ENCODE measurements around the gene ISY1. TPM values are rescaled to one million over a fixed set of nuclear protein-coding genes. Genes with fewer than 3 reads are reported as not detected.
A peak's percentile ranks its signal among the peaks of the same experiment; 100 is the strongest.
"Not testable (repeated sequence)": the region's sequence is repeated elsewhere in the genome, so short reads cannot be mapped to it uniquely, and the experiment has no call there.

The ISY1 gene
- total RNA-seq, 1 experiment from 2014 or later: 62.3 TPM

DNA sequence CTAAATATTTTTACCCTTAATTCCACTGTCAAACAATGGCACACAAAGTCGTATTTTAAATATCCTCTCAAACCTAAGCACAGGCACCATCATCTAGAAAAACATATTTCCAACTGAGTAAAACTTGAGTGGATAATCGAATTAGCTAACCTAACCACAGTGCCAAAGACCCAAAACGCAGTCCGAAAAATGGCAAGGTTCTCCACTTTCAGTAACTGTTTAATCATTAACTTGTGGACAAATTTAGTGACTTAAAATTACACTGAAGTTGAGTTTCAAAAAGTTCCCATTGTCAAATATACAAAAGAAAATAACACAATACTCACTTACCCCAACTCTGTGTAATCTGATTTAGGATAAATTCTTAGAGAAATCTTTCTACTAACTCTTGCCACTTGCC is 12.9 kb upstream of the ISY1 start:
- Histone ChIP-seq H3K36me3 (ENCODE audit: low read depth) (peaks cover 33% of the 10 kb centered on the region), H3F3A (ENCODE audit: insufficient read depth, low read depth) (peaks cover 66% of the 10 kb centered on the region), H3K79me2 (ENCODE audit: low read depth) (peaks cover 84% of the 10 kb centered on the region), H3K4me3 (no peak overlapping the region), H3K27ac (no peak overlapping the region), H4K20me1 (ENCODE audit: insufficient read depth) (peaks cover 95% of the 10 kb centered on the region), H3K9me2 (ENCODE audit: insufficient read depth) (no peaks in the 10 kb centered on the region), H3K4me1 (replicated peaks; ENCODE audit: insufficient read depth) (no peaks in the 10 kb centered on the region), H3K27me3 (ENCODE audit: insufficient read depth, low read depth) (no peaks in the 10 kb centered on the region), H3K4me2 (no peak overlapping the region), H2AFZ (no peak overlapping the region), H3K9me3 (ENCODE audit: insufficient read depth, low read depth) (no peaks in the 10 kb centered on the region)
- BruUV-seq (replicated peaks): no TSS peak
- DNase-seq: no peak
- CTCF ChIA-PET: no interaction called here
- POLR2A ChIA-PET (ENCODE audit: unreplicated experiment): interaction anchor here (0.6 kb wide), 1 partner anchor 9 kb away, joined by 3 read pairs; no protein-coding TSS in a partner anchor
- TF ChIP-seq, protein P1, sequence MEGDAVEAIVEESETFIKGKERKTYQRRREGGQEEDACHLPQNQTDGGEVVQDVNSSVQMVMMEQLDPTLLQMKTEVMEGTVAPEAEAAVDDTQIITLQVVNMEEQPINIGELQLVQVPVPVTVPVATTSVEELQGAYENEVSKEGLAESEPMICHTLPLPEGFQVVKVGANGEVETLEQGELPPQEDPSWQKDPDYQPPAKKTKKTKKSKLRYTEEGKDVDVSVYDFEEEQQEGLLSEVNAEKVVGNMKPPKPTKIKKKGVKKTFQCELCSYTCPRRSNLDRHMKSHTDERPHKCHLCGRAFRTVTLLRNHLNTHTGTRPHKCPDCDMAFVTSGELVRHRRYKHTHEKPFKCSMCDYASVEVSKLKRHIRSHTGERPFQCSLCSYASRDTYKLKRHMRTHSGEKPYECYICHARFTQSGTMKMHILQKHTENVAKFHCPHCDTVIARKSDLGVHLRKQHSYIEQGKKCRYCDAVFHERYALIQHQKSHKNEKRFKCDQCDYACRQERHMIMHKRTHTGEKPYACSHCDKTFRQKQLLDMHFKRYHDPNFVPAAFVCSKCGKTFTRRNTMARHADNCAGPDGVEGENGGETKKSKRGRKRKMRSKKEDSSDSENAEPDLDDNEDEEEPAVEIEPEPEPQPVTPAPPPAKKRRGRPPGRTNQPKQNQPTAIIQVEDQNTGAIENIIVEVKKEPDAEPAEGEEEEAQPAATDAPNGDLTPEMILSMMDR (conservative IDR thresholded peaks at IDR 0.05): no peak
- TF ChIP-seq EZH2 (IDR thresholded peaks at IDR 0.05; ENCODE audit: low read depth): no peak
- intact Hi-C loops (cut with micrococcal nuclease; ENCODE audit: unreplicated experiment): no loop called here

DNA sequence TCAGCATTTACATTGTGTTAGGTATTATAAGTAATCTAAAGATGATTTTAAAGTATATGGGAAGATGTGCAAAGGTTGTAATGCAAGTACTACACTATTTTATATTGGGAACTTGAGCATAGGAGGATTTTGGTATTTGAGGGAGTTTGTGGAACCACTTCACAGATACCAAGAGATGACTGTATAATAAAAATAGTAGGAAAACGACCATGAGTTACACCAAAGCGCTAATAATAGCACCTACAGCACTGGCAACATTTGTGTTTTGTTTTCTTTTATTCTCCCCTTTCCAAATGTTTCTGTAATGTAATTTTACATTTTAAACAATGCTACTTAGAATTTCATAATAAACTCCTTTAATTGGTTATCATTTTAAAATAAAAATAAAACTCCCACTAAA is 12.3 kb upstream of the ISY1 start:
- H2AFZ ChIP-seq: no peak overlapping the region
- BruUV-seq (replicated peaks): no TSS peak
- no peak overlapping the region for H3K4me2 ChIP-seq
- no peaks in the 10 kb centered on the region for H3K4me1 ChIP-seq (replicated peaks; ENCODE audit: insufficient read depth)
- H3K9me3 ChIP-seq (ENCODE audit: insufficient read depth, low read depth): no peaks in the 10 kb centered on the region
- peaks cover 90% of the 10 kb centered on the region for H4K20me1 ChIP-seq (ENCODE audit: insufficient read depth)
- DNase-seq: no peak
- H3K4me3 ChIP-seq: no peak overlapping the region
- H3K27me3 ChIP-seq (ENCODE audit: insufficient read depth, low read depth): no peaks in the 10 kb centered on the region
- H3K79me2 ChIP-seq (ENCODE audit: low read depth): peaks cover 78% of the 10 kb centered on the region
- POLR2A ChIA-PET (ENCODE audit: unreplicated experiment): no interaction called here
- no peak overlapping the region for H3K27ac ChIP-seq
- peaks cover 66% of the 10 kb centered on the region for H3F3A ChIP-seq (ENCODE audit: insufficient read depth, low read depth)
- CTCF ChIA-PET: no interaction called here
- TF ChIP-seq EZH2 (IDR thresholded peaks at IDR 0.05; ENCODE audit: low read depth): no peak
- TF ChIP-seq, protein P1 (conservative IDR thresholded peaks at IDR 0.05): no peak
- H3K9me2 ChIP-seq (ENCODE audit: insufficient read depth): no peaks in the 10 kb centered on the region
- peaks cover 33% of the 10 kb centered on the region for H3K36me3 ChIP-seq (ENCODE audit: low read depth)
- intact Hi-C loops (cut with micrococcal nuclease; ENCODE audit: unreplicated experiment): no loop called here

DNA sequence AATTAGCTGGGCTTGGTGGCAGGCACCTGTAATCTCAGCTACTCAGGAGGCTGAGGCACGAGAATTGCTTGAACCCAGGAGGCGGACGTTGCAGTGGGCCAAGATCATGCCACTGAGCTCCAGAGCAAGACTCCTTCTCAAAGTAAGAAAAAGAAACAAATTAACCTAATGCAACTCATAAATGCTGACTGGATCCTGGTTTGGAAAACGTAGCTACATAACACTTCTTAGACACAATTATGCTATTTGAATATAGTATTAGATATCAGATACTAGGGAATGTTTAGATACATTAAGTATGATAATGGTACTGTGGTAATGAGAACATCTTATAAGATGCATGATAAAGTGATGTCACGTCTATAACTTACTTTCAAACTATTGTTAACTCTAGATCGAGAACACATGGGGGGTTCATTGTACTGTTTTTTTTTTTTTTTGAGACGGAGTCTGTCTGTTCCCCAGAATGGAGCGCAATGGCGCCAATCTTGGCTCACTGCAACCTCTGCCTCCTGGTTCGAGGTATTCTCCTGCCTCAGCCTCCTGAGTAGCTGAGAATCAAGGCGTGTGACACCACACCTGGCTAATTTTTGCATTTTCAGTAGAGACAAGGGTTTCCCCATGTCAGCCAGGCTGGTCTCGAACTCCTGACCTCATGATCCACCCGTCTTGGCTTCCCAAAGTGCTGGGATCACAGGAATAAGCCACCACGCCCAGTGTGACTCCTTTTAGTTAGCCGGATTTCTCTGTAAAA is 5.9 kb upstream of the ISY1 start:
- Histone ChIP-seq H3K4me3 (no peak overlapping the region), H3K4me2 (no peak overlapping the region), H3K4me1 (replicated peaks; ENCODE audit: insufficient read depth) (peaks cover 12% of the 10 kb centered on the region), H3K9me2 (ENCODE audit: insufficient read depth) (no peaks in the 10 kb centered on the region), H3K36me3 (ENCODE audit: low read depth) (peaks cover 33% of the 10 kb centered on the region), H2AFZ (no peak overlapping the region), H4K20me1 (ENCODE audit: insufficient read depth) (peaks cover 40% of the 10 kb centered on the region), H3K9me3 (ENCODE audit: insufficient read depth, low read depth) (no peaks in the 10 kb centered on the region), H3K79me2 (ENCODE audit: low read depth) (peaks cover 15% of the 10 kb centered on the region), H3K27ac (no peak overlapping the region), H3K27me3 (ENCODE audit: insufficient read depth, low read depth) (no peaks in the 10 kb centered on the region), H3F3A (ENCODE audit: insufficient read depth, low read depth) (peaks cover 91% of the 10 kb centered on the region)
- intact Hi-C loops (cut with micrococcal nuclease; ENCODE audit: unreplicated experiment): no loop called here
- POLR2A ChIA-PET (ENCODE audit: unreplicated experiment): interaction anchor here (0.5 kb wide), 1 partner anchor 516 kb away, joined by 3 read pairs; the partner anchor contains the start of gene RPN1
- DNase-seq: no peak
- BruUV-seq (replicated peaks): TSS peak; percentile 9
- TF ChIP-seq EZH2 (IDR thresholded peaks at IDR 0.05; ENCODE audit: low read depth): no peak
- TF ChIP-seq, protein P1 (conservative IDR thresholded peaks at IDR 0.05): no peak
- CTCF ChIA-PET: interaction anchor here (0.6 kb wide), 2 partner anchors 11 to 15 kb away, joined by 3 to 8 read pairs; no protein-coding TSS in a partner anchor

GRCh38 chr3:129165594-129165993 is 4.7 kb upstream of the ISY1 start:
- Histone ChIP-seq H3K4me1 (replicated peaks; ENCODE audit: insufficient read depth) (peaks cover 12% of the 10 kb centered on the region), H3F3A (ENCODE audit: insufficient read depth, low read depth) (peaks cover 84% of the 10 kb centered on the region), H4K20me1 (ENCODE audit: insufficient read depth) (peaks cover 28% of the 10 kb centered on the region), H3K36me3 (ENCODE audit: low read depth) (peaks cover 27% of the 10 kb centered on the region)
- H3K27ac ChIP-seq; H3K27me3 ChIP-seq (ENCODE audit: insufficient read depth, low read depth); POLR2A ChIA-PET (ENCODE audit: unreplicated experiment); intact Hi-C loops (cut with micrococcal nuclease; ENCODE audit: unreplicated experiment); BruUV-seq (replicated peaks); CTCF ChIA-PET; H3K4me3 ChIP-seq; H3K9me2 ChIP-seq (ENCODE audit: insufficient read depth); DNase-seq; H3K4me2 ChIP-seq; H2AFZ ChIP-seq; H3K9me3 ChIP-seq (ENCODE audit: insufficient read depth, low read depth); H3K79me2 ChIP-seq (ENCODE audit: low read depth): not testable (repeated sequence)
